HG02588 (cell line): ENCODE data around the gene PRKAG3.

Source experiments
- ATAC-seq: cut with Tn5 transposase; IDR thresholded peaks from one replicate; pipeline ENCODE4 v1.9.1; 2021; ENCODE audit warnings: mild to moderate bottlenecking, moderate library complexity; ENCODE audit not compliant: unreplicated experiment

PRKAG3 gene

GRCh38 chr2:218831378-218831990 lies at the start of gene PRKAG3:
Gene PRKAG3, minus strand, starts transcription at chr2:218831803.
- ATAC-seq = no peak

- ATAC-seq = no peak
These were observed 49.4 kb upstream of the PRKAG3 start for GRCh38 chr2:218880859-218881594.

GRCh38 chr2:218880102-218880858 lies 48.7 kb upstream of the PRKAG3 start, which contains the start of gene WNT10A:
Gene WNT10A, plus strand, starts transcription at chr2:218880852. Its CDS starts 144 bp downstream, at chr2:218880996.
- peak; percentile 71 for ATAC-seq

GRCh38 chr2:218879776-218880101 lies 48.1 kb upstream of the PRKAG3 start:
- no peak for ATAC-seq

- ATAC-seq = no peak
These were observed 47.5 kb upstream of the PRKAG3 start for GRCh38 chr2:218878926-218879761.

- ATAC-seq = no peak
These were observed 46.9 kb upstream of the PRKAG3 start for GRCh38 chr2:218878486-218878885.

- ATAC-seq = no peak
These were observed 46.3 kb upstream of the PRKAG3 start for GRCh38 chr2:218877891-218878290.

- ATAC-seq = no peak
These were observed 45.7 kb upstream of the PRKAG3 start for GRCh38 chr2:218877331-218877730.

- no peak for ATAC-seq
These were observed 45.1 kb upstream of the PRKAG3 start for GRCh38 chr2:218876562-218877219.

- no peak for ATAC-seq
These were observed 44.2 kb upstream of the PRKAG3 start for GRCh38 chr2:218875692-218876246.

- no peak for ATAC-seq
These were observed 42.0 kb upstream of the PRKAG3 start for GRCh38 chr2:218873359-218874194.

- no peak for ATAC-seq
These were observed 41.2 kb upstream of the PRKAG3 start for GRCh38 chr2:218872645-218873358.

GRCh38 chr2:218871345-218872302 lies 40.0 kb upstream of the PRKAG3 start:
- no peak for ATAC-seq

- ATAC-seq = no peak
These were observed 39.4 kb upstream of the PRKAG3 start for GRCh38 chr2:218870984-218871344.

GRCh38 chr2:218869064-218869463 lies 37.5 kb upstream of the PRKAG3 start:
- ATAC-seq = no peak

- ATAC-seq = no peak
These were observed 36.3 kb upstream of the PRKAG3 start for GRCh38 chr2:218867900-218868299.

- no peak for ATAC-seq
These were observed 34.4 kb upstream of the PRKAG3 start for GRCh38 chr2:218865999-218866398.

GRCh38 chr2:218865396-218865795 lies 33.8 kb upstream of the PRKAG3 start:
- ATAC-seq = no peak
